Gastrocnemius medialis (tissue), 4 donors: ENCODE results near the gene GEMIN2. TPM values are rescaled to one million over a fixed set of nuclear protein-coding genes. Genes with fewer than 3 reads are reported as not detected.

Experiments
- ATAC-seq, 2 donors: fragments of 150-250 bp; one replicate each; pipeline ENCODE4 v1.9.1; 2016
- DNase-seq, 2 donors: peaks; one replicate each; pipeline ENCODE4 v3.0.0-alpha.2; 2019
- H3K27ac ChIP-seq, 4 donors: fragments of 200-600 bp; sonication (generic); 1 replicate in 1 of 4; 2 replicates in 3 of 4; pipeline ENCODE4 v1.5.1; 2016 to 2018; ENCODE audit warnings: mild to moderate bottlenecking in 2 of 4, moderate library complexity in 1 of 4
- H3K27me3 ChIP-seq, 3 donors: fragments of 200-600 bp; sonication (generic) in 2 of 3; 1 replicate in 1 of 3; 2 replicates in 2 of 3; pipeline versions ENCODE4 v1.5.1 to v1.6.0; 2016 to 2019; ENCODE audit warnings: mild to moderate bottlenecking in 1 of 3, moderate library complexity in 1 of 3
- H3K36me3 ChIP-seq, 2 donors: fragments of 200-600 bp; sonication (generic) in 1 of 2; one replicate each; pipeline ENCODE4 v1.5.1; 2017 to 2018
- H3K4me1 ChIP-seq, 2 donors: fragments of 200-600 bp; sonication (generic) in 1 of 2; one replicate each; pipeline ENCODE4 v1.5.1; 2016 to 2017; ENCODE audit warnings: mild to moderate bottlenecking in 2 of 2
- H3K4me3 ChIP-seq, 4 donors: fragments of 200-600 bp; sonication (generic) in 3 of 4; 1 replicate in 1 of 4; 2 replicates in 3 of 4; pipeline ENCODE4 v1.5.1; 2016 to 2019; ENCODE audit warnings: mild to moderate bottlenecking in 2 of 4
- H3K9me3 ChIP-seq, 3 donors: fragments of 200-600 bp; sonication (generic) in 2 of 3; 1 replicate in 1 of 3; 2 replicates in 2 of 3; pipeline ENCODE4 v1.5.1; 2016 to 2019
- CTCF ChIP-seq, 5 experiments: fragments of 450-650 bp in 3 of 5; fragments of 200-600 bp in 2 of 5; sonication (generic) in 2 of 5; IDR thresholded peaks in 4 of 5; conservative IDR thresholded peaks in 1 of 5; 1 replicate in 4 of 5; 2 replicates in 1 of 5; pipeline ENCODE4 v1.5.1; 2016 to 2019; ENCODE audit warnings: antibody characterized with exemption in 5 of 5, mild to moderate bottlenecking in 3 of 5, moderate library complexity in 3 of 5
- POLR2A ChIP-seq, 2 donors: fragments of 450-650 bp; IDR thresholded peaks; one replicate each; pipeline ENCODE4 v1.6.1; 2017; ENCODE audit warnings: antibody characterized with exemption in 2 of 2, mild to moderate bottlenecking in 2 of 2, moderate library complexity in 2 of 2
- in situ Hi-C, 4 donors: fragments of 200-750 bp; cut with MboI; loops; one replicate each; pipeline versions ENCODE4 v1.15.0 to v1.8.0; 2017; ENCODE audit warnings: low sequenced_read_pairs in 4 of 4
- intact Hi-C: fragments of 100-400 bp; cut with DNase I; formaldehyde crosslinking; loops from one replicate; pipeline ENCODE4 v1.15.1; 2023; ENCODE audit warnings: low total_unique reads
- total RNA-seq, 4 donors: library from RNA; depleted of rRNA; stranded (reverse); fragments of >200 nt; gene quantifications; one replicate each; pipeline versions ENCODE4 v1.1.0 to v1.2.3, GENCODE V29; 2016

GEMIN2 gene
- total RNA-seq, 4 donors from 2014 or later = 17.7 to 28.0 (median 22.7) TPM

DNA sequence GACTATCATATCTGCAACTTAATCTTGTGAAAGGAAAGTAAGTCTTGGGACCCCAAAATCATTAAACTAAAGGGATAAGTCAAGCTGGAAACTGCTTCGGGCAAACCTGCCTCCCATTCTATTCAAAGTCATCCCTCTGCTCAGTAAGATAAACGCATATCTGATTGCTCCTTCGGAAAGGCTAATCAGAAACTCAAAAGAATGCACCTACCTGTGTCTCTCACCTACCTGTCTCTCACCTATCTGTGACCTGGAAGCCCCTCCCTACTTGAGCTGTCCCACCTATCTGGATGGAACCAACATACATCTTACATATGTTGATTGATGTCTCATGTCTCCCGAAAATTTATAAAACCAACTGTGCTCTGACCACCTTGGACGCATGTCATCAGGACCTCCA, 31.0 kb upstream of the GEMIN2 start:
- Histone ChIP-seq H3K36me3 (peaks cover 0 to 71% of the 10 kb centered on the region in 2 donors), H3K4me1 (no peaks in the 10 kb centered on the region), H3K27ac (no peak overlapping the region), H3K9me3 (no peaks in the 10 kb centered on the region), H3K4me3 (no peak overlapping the region), H3K27me3 (no peaks in the 10 kb centered on the region)
- intact Hi-C loops (no loop called here), in situ Hi-C loops (no loop called here)
- DNase-seq = no peak
- ATAC-seq = no peak
- no peak for TF ChIP-seq CTCF (IDR thresholded peaks at IDR 0.05 in 4 of 5, conservative IDR thresholded peaks at IDR 0.05 in 1 of 5)
- no peak for TF ChIP-seq POLR2A (IDR thresholded peaks at IDR 0.05)

DNA sequence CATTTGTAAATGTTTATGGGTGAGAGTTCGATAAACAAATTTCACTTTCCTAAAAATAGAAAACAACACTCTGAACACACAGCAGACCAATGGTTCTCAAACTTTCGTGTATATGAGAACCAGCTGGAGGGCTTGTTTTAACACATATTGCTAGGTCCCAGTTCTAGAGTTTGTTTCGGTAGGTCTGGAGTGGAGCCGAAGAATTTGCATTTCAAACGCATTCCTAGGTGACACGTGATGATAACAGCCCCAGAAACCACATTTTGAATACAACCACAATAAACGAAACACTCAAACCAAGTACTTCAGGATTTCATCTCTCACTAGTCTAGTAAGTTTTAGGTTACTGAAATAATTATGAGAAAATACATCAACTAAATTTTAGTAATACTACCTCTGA, 28.2 kb upstream of the GEMIN2 start:
- TF ChIP-seq POLR2A (IDR thresholded peaks at IDR 0.05) (no peak), CTCF (IDR thresholded peaks at IDR 0.05 in 4 of 5, conservative IDR thresholded peaks at IDR 0.05 in 1 of 5) (no peak)
- no peak overlapping the region for H3K4me3 ChIP-seq
- DNase-seq = no peak
- H3K4me1 ChIP-seq = no peaks in the 10 kb centered on the region
- ATAC-seq = no peak
- in situ Hi-C loops = no loop called here
- intact Hi-C loops = no loop called here
- H3K36me3 ChIP-seq = peaks cover 0 to 67% of the 10 kb centered on the region in 2 donors
- no peaks in the 10 kb centered on the region for H3K27me3 ChIP-seq
- H3K27ac ChIP-seq = no peak overlapping the region
- no peaks in the 10 kb centered on the region for H3K9me3 ChIP-seq

DNA sequence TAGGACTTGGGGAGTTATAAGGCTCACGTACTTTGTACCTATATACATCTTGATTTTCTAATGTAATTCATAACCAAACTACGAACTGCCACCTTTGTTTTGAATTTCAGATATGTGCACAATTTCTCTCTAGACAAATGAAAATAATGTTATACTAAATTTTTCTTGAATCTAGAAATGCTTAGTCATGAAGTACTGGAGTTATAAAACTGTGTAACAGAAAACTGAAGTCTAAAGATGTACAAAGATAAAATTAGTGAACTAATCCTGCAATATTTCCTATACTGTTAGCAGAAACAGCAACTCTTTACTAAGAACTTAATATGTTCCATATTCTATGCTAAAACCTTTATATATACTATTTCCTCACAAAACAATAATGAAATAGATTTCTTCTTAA, 26.6 kb upstream of the GEMIN2 start:
- TF ChIP-seq CTCF (IDR thresholded peaks at IDR 0.05 in 4 of 5, conservative IDR thresholded peaks at IDR 0.05 in 1 of 5) (no peak), POLR2A (IDR thresholded peaks at IDR 0.05) (no peak)
- no peak for ATAC-seq
- no peak for DNase-seq
- in situ Hi-C loops (no loop called here), intact Hi-C loops (no loop called here)
- Histone ChIP-seq H3K4me1 (no peaks in the 10 kb centered on the region), H3K27me3 (no peaks in the 10 kb centered on the region), H3K27ac (no peak overlapping the region), H3K4me3 (no peak overlapping the region), H3K36me3 (peaks cover 0 to 74% of the 10 kb centered on the region in 2 donors), H3K9me3 (no peaks in the 10 kb centered on the region)

DNA sequence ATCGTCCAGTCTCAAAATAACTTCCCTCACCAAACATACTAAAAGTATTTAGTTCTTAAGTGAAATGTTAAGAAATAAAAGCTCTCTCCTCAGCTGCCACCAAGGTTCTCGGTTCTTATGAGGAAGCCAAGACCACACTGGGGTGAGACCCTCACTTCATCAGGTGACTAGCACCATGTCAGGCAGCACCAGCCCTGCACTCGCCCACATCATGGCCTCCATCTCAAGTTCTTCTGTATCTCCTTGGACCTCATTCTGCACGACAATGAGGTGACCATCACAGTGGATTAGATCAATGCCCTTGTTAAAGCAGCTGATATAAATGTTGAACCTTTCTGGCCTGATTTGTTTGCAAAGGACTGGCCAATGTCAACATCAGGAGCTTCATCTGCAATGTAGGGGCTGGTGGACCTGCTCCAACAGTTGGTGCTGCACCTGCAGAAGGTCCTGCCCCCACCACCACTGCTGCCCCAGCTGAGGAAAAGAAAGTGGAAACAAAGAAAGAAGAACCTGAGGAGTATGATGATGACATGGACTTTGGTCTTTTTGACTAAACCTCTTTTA, 23.5 kb upstream of the GEMIN2 start:
- Histone ChIP-seq H3K4me3 (no peak overlapping the region), H3K36me3 (peaks cover 0 to 79% of the 10 kb centered on the region in 2 donors), H3K27me3 (no peaks in the 10 kb centered on the region), H3K27ac (no peak overlapping the region), H3K9me3 (no peaks in the 10 kb centered on the region), H3K4me1 (no peaks in the 10 kb centered on the region)
- intact Hi-C loops = no loop called here
- in situ Hi-C loops = no loop called here
- ATAC-seq (no peak), DNase-seq (no peak)
- TF ChIP-seq CTCF (IDR thresholded peaks at IDR 0.05 in 4 of 5, conservative IDR thresholded peaks at IDR 0.05 in 1 of 5) (no peak), POLR2A (IDR thresholded peaks at IDR 0.05) (no peak)

DNA sequence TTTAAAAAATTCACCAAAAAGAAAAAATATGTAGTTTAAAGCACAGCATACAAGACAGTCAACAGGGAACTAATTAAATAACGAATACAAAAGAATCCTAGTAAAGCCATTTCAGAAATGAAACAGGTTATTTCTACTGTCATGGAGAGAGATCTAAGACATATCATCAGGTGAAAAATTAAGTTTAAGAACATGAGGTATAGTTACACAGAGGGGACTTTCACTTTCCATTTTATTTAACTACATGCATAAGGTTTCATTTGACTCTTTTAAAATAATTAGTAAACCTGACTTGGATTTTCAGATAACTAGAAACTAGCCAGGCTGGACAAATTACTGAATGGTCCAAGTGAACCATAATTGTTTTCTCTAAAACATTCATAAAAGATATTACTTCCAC, 22.4 kb upstream of the GEMIN2 start:
- Histone ChIP-seq H3K27ac (no peak overlapping the region), H3K4me1 (no peaks in the 10 kb centered on the region), H3K27me3 (no peaks in the 10 kb centered on the region), H3K4me3 (no peak overlapping the region), H3K36me3 (peaks cover 0 to 78% of the 10 kb centered on the region in 2 donors), H3K9me3 (no peaks in the 10 kb centered on the region)
- TF ChIP-seq POLR2A (IDR thresholded peaks at IDR 0.05) = no peak
- TF ChIP-seq CTCF (IDR thresholded peaks at IDR 0.05 in 4 of 5, conservative IDR thresholded peaks at IDR 0.05 in 1 of 5) = no peak
- in situ Hi-C loops (no loop called here), intact Hi-C loops (no loop called here)
- no peak for DNase-seq
- ATAC-seq = no peak
